ENCODE data around the gene RNF32.

GRCh38 chr7:156684251-156684650 is 43.7 kb downstream of the RNF32 start:
- TF ChIP-seq CTCF (conservative IDR thresholded peaks at IDR 0.05 in 1 of 2, IDR thresholded peaks at IDR 0.05 in 1 of 2; ENCODE audit: extremely low read depth in 1 of 2, insufficient read depth in 1 of 2, low read depth in 1 of 2, low read length in 2 of 2) (no peak), EZH2 (IDR thresholded peaks at IDR 0.05; ENCODE audit: borderline replicate concordance, low read length) (no peak)

Data from mammary epithelial cell (primary cell).